ENCODE data around the gene BRIX1.

DNA sequence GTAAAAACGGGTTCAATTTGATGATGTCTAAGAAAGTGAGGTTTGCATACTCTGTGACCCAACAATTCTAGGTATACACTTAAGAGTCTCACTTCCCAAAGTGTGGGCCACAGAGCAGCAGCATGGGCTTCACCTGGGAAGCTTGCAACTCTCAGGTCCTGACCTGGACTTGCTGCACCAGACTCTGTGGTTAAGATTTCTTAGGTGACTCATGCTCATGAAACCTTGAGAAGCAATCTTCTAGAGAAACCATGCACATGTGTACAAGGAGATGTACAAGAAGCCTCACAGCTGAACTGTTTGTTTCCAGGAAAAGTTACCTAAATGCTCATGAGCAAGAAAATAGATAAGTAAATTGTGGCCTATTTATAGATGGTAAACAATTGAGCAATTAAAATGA, 43.8 kb downstream of the BRIX1 start:
- TF ChIP-seq, protein P1, sequence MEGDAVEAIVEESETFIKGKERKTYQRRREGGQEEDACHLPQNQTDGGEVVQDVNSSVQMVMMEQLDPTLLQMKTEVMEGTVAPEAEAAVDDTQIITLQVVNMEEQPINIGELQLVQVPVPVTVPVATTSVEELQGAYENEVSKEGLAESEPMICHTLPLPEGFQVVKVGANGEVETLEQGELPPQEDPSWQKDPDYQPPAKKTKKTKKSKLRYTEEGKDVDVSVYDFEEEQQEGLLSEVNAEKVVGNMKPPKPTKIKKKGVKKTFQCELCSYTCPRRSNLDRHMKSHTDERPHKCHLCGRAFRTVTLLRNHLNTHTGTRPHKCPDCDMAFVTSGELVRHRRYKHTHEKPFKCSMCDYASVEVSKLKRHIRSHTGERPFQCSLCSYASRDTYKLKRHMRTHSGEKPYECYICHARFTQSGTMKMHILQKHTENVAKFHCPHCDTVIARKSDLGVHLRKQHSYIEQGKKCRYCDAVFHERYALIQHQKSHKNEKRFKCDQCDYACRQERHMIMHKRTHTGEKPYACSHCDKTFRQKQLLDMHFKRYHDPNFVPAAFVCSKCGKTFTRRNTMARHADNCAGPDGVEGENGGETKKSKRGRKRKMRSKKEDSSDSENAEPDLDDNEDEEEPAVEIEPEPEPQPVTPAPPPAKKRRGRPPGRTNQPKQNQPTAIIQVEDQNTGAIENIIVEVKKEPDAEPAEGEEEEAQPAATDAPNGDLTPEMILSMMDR (IDR thresholded peaks at IDR 0.05) = no peak
- TF ChIP-seq POLR2A (IDR thresholded peaks at IDR 0.05) = no peak

All from Peyer's patch (tissue), 4 donors.